Spinal cord (tissue), 10 donors: Measurements from ENCODE around the gene ACTR5. TPM values are rescaled to one million over a fixed set of nuclear protein-coding genes. Genes with fewer than 3 reads are reported as not detected.
"Not testable (repeated sequence)": the region's sequence is repeated elsewhere in the genome, so short reads cannot be mapped to it uniquely, and the experiment has no call there.

Source experiments
- DNase-seq, 6 donors: peaks; one replicate each; pipeline versions ENCODE4 v3.0.0 to v3.0.0-alpha.2; 2013 to 2015; ENCODE audit warnings: low spot score in 6 of 6, low read depth in 4 of 6
- H3K27ac ChIP-seq: one replicate; pipeline ENCODE4 v1.5.1; 2013; ENCODE audit warnings: low read depth, low read length, control low read depth
- H3K27me3 ChIP-seq: one replicate; pipeline ENCODE4 v1.6.1; 2013; ENCODE audit warnings: low read length; ENCODE audit not compliant: control insufficient read depth, insufficient read depth
- H3K36me3 ChIP-seq: one replicate; pipeline ENCODE4 v1.6.1; 2013; ENCODE audit warnings: low read length; ENCODE audit not compliant: control insufficient read depth, insufficient read depth
- H3K4me1 ChIP-seq: one replicate; pipeline ENCODE4 v1.6.1; 2013; ENCODE audit warnings: low read length; ENCODE audit not compliant: control insufficient read depth, insufficient read depth
- H3K4me3 ChIP-seq: one replicate; pipeline ENCODE4 v1.5.1; 2013; ENCODE audit warnings: low read depth, low read length, control low read depth
- H3K9me3 ChIP-seq: one replicate; pipeline ENCODE4 v1.6.1; 2013; ENCODE audit warnings: low read length; ENCODE audit not compliant: control insufficient read depth, insufficient read depth
- WGBS: methylation state at CpG from one replicate; pipeline ENCODE4 v1.1.5; 2013; ENCODE audit warnings: missing lambda C conversion rate; ENCODE audit not compliant: insufficient coverage; 5-methylcytosine and 5-hydroxymethylcytosine counted together
- polyA plus RNA-seq, 2 donors: library from polyadenylated mRNA; unstranded; fragments of 120-200 nt; gene quantifications; one replicate each; pipeline ENCODE4 v1.2.1, GENCODE V29; 2013; ENCODE audit not compliant: insufficient read length in 2 of 2
- small RNA-seq: library from RNA; depleted of rRNA; stranded (forward); fragments of <200 nt; gene quantifications from one replicate; pipeline ENCODE3, GENCODE V24; 2014; ENCODE audit warnings: low replicate concordance
- total RNA-seq, 2 donors: library from RNA; depleted of rRNA in 1 of 2; stranded (reverse); fragments of 120-200 nt in 1 of 2; fragments of >200 nt in 1 of 2; gene quantifications; one replicate each; pipeline versions ENCODE4 v1.2.3 to v1.2.4, GENCODE V29; 2013 to 2014
- donor health status: healthy.

The ACTR5 gene
- total and polyA plus RNA-seq, 4 donors = 7.1 to 10.9 (median 8.9) TPM

DNA sequence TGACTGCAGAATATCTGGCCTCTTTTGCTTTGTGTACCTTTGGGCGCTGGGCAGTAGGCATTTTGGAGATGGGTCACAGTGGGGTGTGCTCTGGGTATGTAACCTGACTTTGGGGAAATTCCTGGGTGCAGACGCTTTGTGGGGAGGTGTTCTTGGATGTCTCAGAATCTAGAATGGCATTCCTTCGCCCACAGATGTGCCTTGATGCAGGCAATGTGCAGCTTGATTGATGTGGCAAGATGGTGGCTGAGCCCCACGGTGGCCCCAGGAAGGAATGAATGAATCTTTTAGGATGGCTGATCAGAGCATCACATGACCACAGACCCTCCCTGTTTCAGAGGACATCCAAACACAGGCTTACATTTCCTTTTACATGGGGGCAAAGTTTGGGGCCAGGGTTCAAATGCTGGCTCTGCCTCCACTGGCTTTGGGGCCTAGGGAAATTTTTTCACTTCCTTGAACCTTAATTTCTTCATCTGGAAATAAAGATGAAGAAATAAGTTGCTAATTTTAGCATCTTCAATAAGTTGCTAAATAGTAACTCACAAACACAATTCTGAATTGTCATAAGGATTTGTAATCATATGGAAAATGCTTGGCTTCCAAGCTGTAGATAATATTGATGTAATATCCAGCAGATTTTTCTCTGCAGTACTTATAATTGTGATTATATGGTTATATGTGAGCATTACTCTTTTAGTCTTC is 62.8 kb downstream of the ACTR5 start:
- no peaks in the 10 kb centered on the region for H3K36me3 ChIP-seq
- H3K4me3 ChIP-seq = no peak overlapping the region
- H3K27ac ChIP-seq = no peak overlapping the region

DNA sequence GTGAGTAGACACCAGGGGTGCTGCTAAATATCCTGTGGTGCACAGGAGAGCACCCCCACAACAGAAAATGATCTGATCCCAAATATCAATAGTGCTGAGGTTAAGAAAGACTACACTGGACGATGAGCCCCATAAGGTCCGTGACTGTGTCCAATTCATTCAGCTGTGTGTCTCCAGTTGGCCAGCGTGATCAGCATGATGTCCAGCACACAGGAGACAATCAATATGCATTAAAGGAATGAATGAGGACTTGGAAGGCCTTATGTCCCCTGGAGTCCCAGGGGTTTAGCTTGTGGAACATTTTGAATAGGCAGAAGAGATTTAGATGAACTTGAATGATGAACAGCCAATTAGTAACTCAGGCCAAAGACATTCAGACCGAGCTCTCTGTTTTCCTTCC is 63.5 kb downstream of the ACTR5 start:
- DNase-seq = peak in 1 of 6 donors; percentile 17
- peaks cover 34% of the 10 kb centered on the region for H3K4me1 ChIP-seq
- no peak overlapping the region for H3K4me3 ChIP-seq
- peaks cover 6% of the 10 kb centered on the region for H3K27me3 ChIP-seq
- 49% methylated on average over 3 of the region's 4 CpGs for WGBS
- no peaks in the 10 kb centered on the region for H3K9me3 ChIP-seq
- H3K36me3 ChIP-seq = no peaks in the 10 kb centered on the region
- no peak overlapping the region for H3K27ac ChIP-seq

More for the DNA sequence above, 62.8 kb downstream of the ACTR5 start:
- Histone ChIP-seq H3K9me3 (no peaks in the 10 kb centered on the region), H3K4me1 (peaks cover 36% of the 10 kb centered on the region), H3K27me3 (peaks cover 9% of the 10 kb centered on the region)
- 100% methylated on average over 2 of the region's 4 CpGs for WGBS
- DNase-seq = no peak

DNA sequence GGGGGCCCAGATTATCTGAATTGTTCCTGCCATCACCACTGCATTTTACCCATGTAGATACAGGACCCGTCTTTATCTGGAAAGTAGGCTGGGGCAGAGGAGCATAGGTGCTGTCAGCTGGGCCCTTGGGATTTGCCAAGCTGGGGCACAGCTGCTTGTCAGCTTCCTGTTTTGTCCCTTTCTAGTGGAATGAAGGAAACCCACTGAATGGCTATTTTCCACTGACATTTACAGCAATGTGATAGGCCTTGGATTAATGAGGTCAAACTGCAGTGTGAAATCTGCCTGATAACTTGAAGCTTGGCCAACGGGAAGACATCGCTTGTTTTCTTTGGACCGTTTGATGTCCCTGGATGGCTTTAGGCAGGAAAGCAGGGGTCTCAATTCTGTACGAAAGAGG is 63.9 kb downstream of the ACTR5 start:
- Histone ChIP-seq H3K27ac (no peak overlapping the region), H3K4me1 (peaks cover 30% of the 10 kb centered on the region), H3K36me3 (no peaks in the 10 kb centered on the region), H3K4me3 (no peak overlapping the region), H3K9me3 (no peaks in the 10 kb centered on the region), H3K27me3 (peaks cover 1% of the 10 kb centered on the region)
- 90% methylated on average over 2 of the region's 5 CpGs for WGBS
- no peak for DNase-seq

DNA sequence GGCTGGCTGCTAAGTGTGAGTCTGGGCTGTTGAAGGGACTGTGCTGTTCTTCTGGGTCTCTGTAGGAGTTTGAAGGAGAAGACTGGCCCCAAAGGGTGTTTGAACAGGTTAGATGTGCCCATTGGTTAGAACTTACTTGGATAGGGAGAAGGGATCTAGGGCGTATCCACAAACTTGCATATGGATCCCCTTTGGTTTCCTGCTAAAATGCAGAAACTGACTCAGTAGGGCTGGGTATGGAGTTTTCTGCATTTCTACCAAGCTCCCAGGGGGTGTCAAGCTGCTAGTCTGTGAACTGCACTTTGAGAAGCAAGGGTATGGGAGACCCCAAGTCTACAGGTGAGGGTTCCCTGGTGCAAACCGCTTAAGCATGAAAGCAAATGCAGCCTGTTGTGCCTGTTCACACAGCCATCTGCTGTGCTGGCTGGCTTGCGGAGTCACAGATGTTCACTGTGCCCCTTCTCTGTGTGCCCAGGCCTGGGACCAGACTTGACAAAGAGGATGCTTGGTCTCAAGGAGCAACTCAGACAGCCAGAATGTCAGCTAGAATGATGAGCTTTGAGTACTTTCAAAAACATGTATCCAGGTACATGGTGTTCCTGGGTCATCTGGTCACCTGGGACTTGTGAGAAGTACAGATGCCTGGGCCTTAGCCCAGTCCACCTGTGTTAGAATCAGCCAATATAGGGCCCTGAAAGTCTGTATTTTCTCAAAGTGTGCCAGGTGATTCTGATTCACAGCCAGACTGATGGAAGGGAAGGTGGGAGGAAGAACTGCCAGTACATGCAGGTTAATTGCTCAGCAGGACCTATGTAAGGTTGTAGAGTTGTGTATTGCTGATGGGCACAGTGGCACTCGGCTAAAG is 64.7 kb downstream of the ACTR5 start:
- Histone ChIP-seq H3K9me3 (no peaks in the 10 kb centered on the region), H3K4me3 (no peak overlapping the region), H3K4me1 (peaks cover 23% of the 10 kb centered on the region), H3K27ac (no peak overlapping the region), H3K36me3 (no peaks in the 10 kb centered on the region), H3K27me3 (no peaks in the 10 kb centered on the region)
- no peak for DNase-seq
- WGBS = 74% methylated on average over 3 of the region's 4 CpGs

DNA sequence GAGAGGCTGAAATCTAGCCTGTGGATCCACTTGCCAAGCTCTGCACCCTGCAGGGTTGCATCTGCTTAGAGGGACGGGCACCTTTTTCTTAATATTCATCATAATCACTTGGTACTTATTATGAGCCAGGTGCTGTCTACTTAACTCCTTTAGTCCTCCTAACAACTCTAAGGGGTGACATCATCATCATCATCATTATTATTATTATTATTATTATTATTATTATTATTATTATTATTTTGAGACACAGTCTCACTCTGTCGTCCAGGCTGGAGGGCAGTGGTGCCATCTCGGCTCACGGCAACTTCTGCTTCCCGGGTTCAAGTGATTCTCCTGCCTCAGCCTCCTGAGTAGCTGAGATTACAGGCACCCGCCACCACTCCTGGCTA is 65.3 kb downstream of the ACTR5 start:
- WGBS = no CpG with 5 or more reads among the region's 6 CpGs
- peaks cover 18% of the 10 kb centered on the region for H3K4me1 ChIP-seq
- not testable (repeated sequence) for H3K9me3 ChIP-seq, H3K36me3 ChIP-seq, H3K27me3 ChIP-seq, DNase-seq, H3K4me3 ChIP-seq, H3K27ac ChIP-seq

DNA sequence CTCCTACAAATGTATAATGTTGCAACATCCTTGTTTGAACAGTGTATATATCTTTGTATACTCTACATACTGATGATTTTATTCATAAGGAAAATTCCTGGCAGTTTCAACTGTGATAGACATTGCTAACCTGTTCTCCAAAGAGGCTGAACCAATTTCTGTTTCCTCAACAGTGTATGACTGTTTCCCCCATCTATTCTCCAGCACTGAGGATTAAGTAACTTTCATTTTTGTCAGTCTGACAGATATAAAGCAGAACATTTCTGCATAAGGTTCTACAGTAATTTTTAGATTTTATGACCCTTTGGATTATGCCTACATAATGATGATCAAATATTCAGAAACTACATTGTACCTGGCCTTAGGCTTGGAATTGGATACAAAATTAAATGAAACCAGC is 67.2 kb downstream of the ACTR5 start:
- no peak for DNase-seq
- Histone ChIP-seq H3K27ac (no peak overlapping the region), H3K9me3 (no peaks in the 10 kb centered on the region), H3K36me3 (no peaks in the 10 kb centered on the region), H3K4me3 (no peak overlapping the region), H3K4me1 (peaks cover 3% of the 10 kb centered on the region), H3K27me3 (no peaks in the 10 kb centered on the region)

DNA sequence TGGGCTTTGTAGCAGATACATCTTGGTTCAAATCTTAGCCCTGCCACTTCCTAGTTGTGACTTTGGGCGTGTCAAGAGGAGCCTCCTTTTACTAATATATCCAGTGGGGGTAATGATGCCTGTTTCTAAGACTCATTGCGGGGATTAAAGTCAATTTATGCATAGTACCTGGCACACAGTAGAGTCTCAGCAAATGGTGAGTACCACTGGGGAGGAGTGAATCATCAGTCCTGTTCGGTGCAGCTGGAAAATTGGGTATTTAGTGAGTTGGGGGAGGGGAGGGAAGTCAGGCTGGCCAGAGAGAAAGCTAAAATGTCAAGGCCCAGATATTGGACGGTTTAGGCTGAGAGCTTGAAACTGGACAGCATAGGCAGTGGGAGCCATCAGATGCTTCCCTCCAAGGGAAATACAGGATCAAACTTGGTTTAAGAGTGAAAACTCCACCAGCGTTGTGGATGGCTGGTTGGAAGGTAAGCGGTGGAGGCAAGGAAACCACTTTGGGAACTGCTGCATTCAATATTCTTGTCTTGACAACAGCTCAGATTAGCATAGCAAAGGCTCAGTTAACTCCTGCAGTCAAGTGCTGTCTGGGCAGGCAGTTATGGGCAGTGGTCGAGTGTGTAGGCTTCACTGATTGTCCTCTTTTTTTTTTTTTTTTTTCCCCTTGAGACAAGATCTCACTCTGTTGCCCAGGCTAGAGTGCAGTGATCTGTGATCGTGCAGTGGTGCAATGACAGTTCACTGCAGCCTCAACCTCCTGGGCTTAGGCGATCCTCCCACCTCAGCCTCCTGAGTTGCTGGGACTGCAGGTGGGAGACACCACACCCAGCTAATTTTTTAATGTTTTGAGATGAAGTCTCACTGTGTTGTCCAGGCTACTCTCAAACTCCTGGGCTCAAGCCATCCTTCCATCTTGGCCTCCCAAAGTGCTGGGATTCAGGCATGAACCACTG is 70.1 kb downstream of the ACTR5 start:
- no peak for DNase-seq
- Histone ChIP-seq H3K27me3 (no peaks in the 10 kb centered on the region), H3K27ac (no peak overlapping the region), H3K36me3 (no peaks in the 10 kb centered on the region), H3K4me3 (no peak overlapping the region), H3K4me1 (peaks cover 3% of the 10 kb centered on the region), H3K9me3 (no peaks in the 10 kb centered on the region)
- 93% methylated on average over 3 of the region's 9 CpGs for WGBS

Small RNAs within 50 kb of the gene (small RNA-seq; reads per million reads assigned to genes)
- not detected for gene RF00017

Other genes with a start within 250 kb of the ACTR5 start
- not detected for gene ADIG, start 167.3 kb upstream of the ACTR5 start, total RNA-seq
- gene ADIG, start 167.3 kb upstream of the ACTR5 start, polyA plus RNA-seq = not detected
- gene ARHGAP40, start 146.7 kb upstream of the ACTR5 start, total RNA-seq = not detected
- under 1 TPM; 0.15 to 0.25 TPM for gene ARHGAP40, start 146.7 kb upstream of the ACTR5 start, polyA plus RNA-seq
- gene SLC32A1, start 24.0 kb upstream of the ACTR5 start, total RNA-seq = 10 to 100 TPM in 1 of 2 donors, 1 to 10 TPM in 1; 3.1 to 18.5 TPM
- gene SLC32A1, start 24.0 kb upstream of the ACTR5 start, polyA plus RNA-seq = 10 to 100 TPM; 44.1 to 51.5 TPM
- gene PPP1R16B, start 57.2 kb downstream of the ACTR5 start, total RNA-seq = 10 to 100 TPM; 22.0 to 28.6 TPM
- gene PPP1R16B, start 57.2 kb downstream of the ACTR5 start, polyA plus RNA-seq = 10 to 100 TPM; 47.0 to 55.2 TPM
- 1 to 10 TPM; 5.8 to 8.1 TPM for gene FAM83D, start 178.0 kb downstream of the ACTR5 start, total RNA-seq
- 10 to 100 TPM; 11.5 to 11.6 TPM for gene FAM83D, start 178.0 kb downstream of the ACTR5 start, polyA plus RNA-seq
- gene DHX35, start 213.9 kb downstream of the ACTR5 start, total RNA-seq = 10 to 100 TPM; 13.6 to 14.8 TPM
- 10 to 100 TPM; 13.7 to 14.8 TPM for gene DHX35, start 213.9 kb downstream of the ACTR5 start, polyA plus RNA-seq